ENCODE data around the gene MNAT1. TPM values are rescaled to one million over a fixed set of nuclear protein-coding genes. Genes with fewer than 3 reads are reported as not detected.

Gene MNAT1
- total RNA-seq, 3 donors from 2014 or later (not counting 1 experiment from before 2014, with no cell fraction given): 33.8 to 45.4 (median 34.0) TPM

- no peak for ATAC-seq
- Mint-ChIP-seq H3K36me3 (peaks cover 10% of the 10 kb centered on the region), H3K27ac (no peak overlapping the region), H3K27me3 (ENCODE audit: low read depth in 2 of 2) (no peaks in the 10 kb centered on the region), H3K4me1 (no peaks in the 10 kb centered on the region), H3K9me3 (peaks cover 2% of the 10 kb centered on the region in 2 donors), H3K4me3 (no peak overlapping the region)
- Histone ChIP-seq H3K27ac (ENCODE audit: low read length) (no peak overlapping the region), H3K27me3 (ENCODE audit: control insufficient read depth, insufficient read depth, low read length) (no peaks in the 10 kb centered on the region), H3K36me3 (ENCODE audit: control insufficient read depth, insufficient read depth, low read length) (peaks cover 15% of the 10 kb centered on the region), H3K4me1 (ENCODE audit: control insufficient read depth, insufficient read depth, low read length) (no peaks in the 10 kb centered on the region), H3K4me3 (ENCODE audit: low read length) (no peak overlapping the region), H3K9me3 (ENCODE audit: control insufficient read depth, insufficient read depth, low read length) (peaks cover 5% of the 10 kb centered on the region)
- 97% methylated on average over 11 of the region's 11 CpGs for WGBS (ENCODE audit: insufficient coverage)
- intact Hi-C loops (cut with micrococcal nuclease): no loop called here
- DNase-seq: no peak
- TF ChIP-seq CTCF (IDR thresholded peaks at IDR 0.05): no peak
Observed at GRCh38 chr14:60839657-60840056, 105.1 kb downstream of the MNAT1 start.

- Mint-ChIP-seq H3K4me3 (no peak overlapping the region), H3K27ac (no peak overlapping the region), H3K27me3 (ENCODE audit: low read depth in 2 of 2) (no peaks in the 10 kb centered on the region), H3K36me3 (peaks cover 10% of the 10 kb centered on the region), H3K9me3 (peaks cover 2% of the 10 kb centered on the region in 2 donors), H3K4me1 (no peaks in the 10 kb centered on the region)
- TF ChIP-seq CTCF (IDR thresholded peaks at IDR 0.05): no peak
- DNase-seq (no peak), ATAC-seq (no peak)
- no peak overlapping the region for H3K27ac ChIP-seq (ENCODE audit: low read length)
- 100% methylated on average over 1 of the region's 1 CpG for WGBS (ENCODE audit: insufficient coverage)
- H3K4me1 ChIP-seq (ENCODE audit: control insufficient read depth, insufficient read depth, low read length): no peaks in the 10 kb centered on the region
- no peaks in the 10 kb centered on the region for H3K27me3 ChIP-seq (ENCODE audit: control insufficient read depth, insufficient read depth, low read length)
- H3K9me3 ChIP-seq (ENCODE audit: control insufficient read depth, insufficient read depth, low read length): peaks cover 5% of the 10 kb centered on the region
- H3K36me3 ChIP-seq (ENCODE audit: control insufficient read depth, insufficient read depth, low read length): peaks cover 15% of the 10 kb centered on the region
- H3K4me3 ChIP-seq (ENCODE audit: low read length): no peak overlapping the region
- intact Hi-C loops (cut with micrococcal nuclease): no loop called here
Observed at GRCh38 chr14:60840313-60840712, 105.8 kb downstream of the MNAT1 start.

- intact Hi-C loops (cut with micrococcal nuclease): no loop called here
Observed at GRCh38 chr14:60845523-60845922, 111.0 kb downstream of the MNAT1 start.

More at GRCh38 chr14:60845523-60845922, 111.0 kb downstream of the MNAT1 start:
- no peaks in the 10 kb centered on the region for H3K27me3 ChIP-seq (ENCODE audit: control insufficient read depth, insufficient read depth, low read length)
- no CpG with 5 or more reads among the region's 1 CpG for WGBS (ENCODE audit: insufficient coverage)
- DNase-seq (no peak), ATAC-seq (peak in 2 of 3 donors; percentile 50 to 53)
- no peak overlapping the region for H3K27ac ChIP-seq (ENCODE audit: low read length)
- no peaks in the 10 kb centered on the region for H3K4me1 ChIP-seq (ENCODE audit: control insufficient read depth, insufficient read depth, low read length)
- TF ChIP-seq CTCF (IDR thresholded peaks at IDR 0.05): no peak
- Mint-ChIP-seq H3K9me3 (peaks cover 2 to 10% of the 10 kb centered on the region in 2 donors), H3K4me1 (peaks cover 9 to 12% of the 10 kb centered on the region in 2 donors), H3K27ac (no peak overlapping the region), H3K36me3 (peaks cover 25% of the 10 kb centered on the region), H3K4me3 (no peak overlapping the region), H3K27me3 (ENCODE audit: low read depth in 2 of 2) (no peaks in the 10 kb centered on the region)
- no peak overlapping the region for H3K4me3 ChIP-seq (ENCODE audit: low read length)
- H3K9me3 ChIP-seq (ENCODE audit: control insufficient read depth, insufficient read depth, low read length): no peaks in the 10 kb centered on the region
- H3K36me3 ChIP-seq (ENCODE audit: control insufficient read depth, insufficient read depth, low read length): no peaks in the 10 kb centered on the region

Measured in natural killer cell (primary cell).